AG04450 (cell line): ENCODE results near the gene KCNN3. TPM values are rescaled to one million over a fixed set of nuclear protein-coding genes. Genes with fewer than 3 reads are reported as not detected.
"Not testable (repeated sequence)": the region's sequence is repeated elsewhere in the genome, so short reads cannot be mapped to it uniquely, and the experiment has no call there.

Experiments used
- CTCF ChIA-PET: fragments of 300-600, 350-600 bp; formaldehyde crosslinking; extraction: SDS; loops from one replicate; lab custom pipeline; 2022; ENCODE audit warnings: antibody characterized with exemption, inconsistent platforms; lab: Charles Lee
- POLR2A ChIA-PET: fragments of 350-600 bp; formaldehyde crosslinking; extraction: SDS; loops from one replicate; lab custom pipeline; 2021; ENCODE audit warnings: antibody characterized with exemption, inconsistent platforms; lab: Yijun Ruan, JAX
- DNase-seq: peaks from one replicate; pipeline ENCODE4 v3.0.0-alpha.2; 2011; ENCODE audit warnings: low read depth, low spot score
- H3K27ac ChIP-seq: one replicate; pipeline ENCODE4 v1.5.1; 2012; ENCODE audit warnings: low read depth, low read length, control low read depth
- H3K27me3 ChIP-seq: one replicate; pipeline ENCODE4 v1.6.0; 2012; ENCODE audit warnings: low read length; ENCODE audit not compliant: control insufficient read depth, insufficient read depth
- H3K4me3 ChIP-seq: 2 replicates; pipeline ENCODE4 v1.5.1; 2011; ENCODE audit warnings: mild to moderate bottlenecking, low read depth, low read length, control low read depth
- H3K9me3 ChIP-seq: 2 replicates; pipeline ENCODE4 v1.5.1; 2012; ENCODE audit warnings: low read length; ENCODE audit not compliant: control insufficient read depth, insufficient read depth
- CTCF ChIP-seq: IDR thresholded peaks from 2 replicates; pipeline ENCODE4 v1.5.1; 2011; ENCODE audit warnings: low read depth, low read length, control low read depth, inconsistent platforms
- polyA plus RNA-seq: library from polyadenylated mRNA; depleted of rRNA; stranded (reverse); fragments of >200 nt; gene quantifications from 2 replicates; pipeline ENCODE4 v1.2.3, GENCODE V29; 2011

Gene KCNN3
- polyA plus RNA-seq, 1 experiment: 0.09 TPM

GRCh38 chr1:154908937-154909336 lies 38.9 kb upstream of the KCNN3 start:
- Histone ChIP-seq H3K27ac (no peak overlapping the region), H3K27me3 (peaks cover 25% of the 10 kb centered on the region), H3K9me3 (peaks cover 14% of the 10 kb centered on the region; the same call in 1 of the 2 replicates), H3K4me3 (no peak overlapping the region)
- no peak for DNase-seq
- CTCF ChIA-PET: no interaction called here
- POLR2A ChIA-PET: no interaction called here
- TF ChIP-seq CTCF: no peak

- H3K4me3 ChIP-seq, DNase-seq, H3K27ac ChIP-seq, CTCF ChIA-PET, POLR2A ChIA-PET: not testable (repeated sequence)
- H3K9me3 ChIP-seq: peaks cover 14% of the 10 kb centered on the region; the same call in 1 of the 2 replicates
- peaks cover 18% of the 10 kb centered on the region for H3K27me3 ChIP-seq
These were observed 38.0 kb upstream of the KCNN3 start for GRCh38 chr1:154908129-154908528.

- peak; percentile 39 for TF ChIP-seq CTCF
- ChIA-PET POLR2A (no interaction called here), CTCF (interaction anchor here (0.6 to 1.5 kb wide), 4 partner anchors 37 to 347 kb away, joined by 3 read pairs; no protein-coding TSS in a partner anchor)
- Histone ChIP-seq H3K4me3 (no peak overlapping the region), H3K27me3 (peaks cover 10% of the 10 kb centered on the region), H3K9me3 (peaks cover 14% of the 10 kb centered on the region; the same call in 1 of the 2 replicates), H3K27ac (no peak overlapping the region)
- DNase-seq: no peak
These were observed 36.6 kb upstream of the KCNN3 start for GRCh38 chr1:154906621-154907081.

GRCh38 chr1:154902938-154903566 lies 33.0 kb upstream of the KCNN3 start:
- Histone ChIP-seq H3K27ac (no peak overlapping the region), H3K27me3 (peaks cover 7% of the 10 kb centered on the region), H3K4me3 (no peak overlapping the region), H3K9me3 (peaks cover 4% of the 10 kb centered on the region; the same call in 1 of the 2 replicates)
- ChIA-PET CTCF (no interaction called here), POLR2A (no interaction called here)
- no peak for TF ChIP-seq CTCF
- no peak for DNase-seq

- Histone ChIP-seq H3K4me3 (no peak overlapping the region), H3K27me3 (peaks cover 10% of the 10 kb centered on the region), H3K27ac (no peak overlapping the region), H3K9me3 (no peaks in the 10 kb centered on the region)
- ChIA-PET CTCF (no interaction called here), POLR2A (interaction anchor here (0.6 to 0.7 kb wide), 2 partner anchors 40 to 822 kb away, joined by 3 read pairs; no protein-coding TSS in a partner anchor)
- DNase-seq: no peak
- TF ChIP-seq CTCF: no peak
These were observed 31.5 kb upstream of the KCNN3 start for GRCh38 chr1:154901591-154901990.
